GM19351 (cell line): Measurements from ENCODE around the gene BCL2A1.
"Not testable (repeated sequence)": the region's sequence is repeated elsewhere in the genome, so short reads cannot be mapped to it uniquely, and the experiment has no call there.

Source experiments
- ATAC-seq: cut with Tn5 transposase; IDR thresholded peaks from one replicate; pipeline ENCODE4 v1.9.1; 2021; ENCODE audit warnings: mild to moderate bottlenecking, moderate library complexity; ENCODE audit not compliant: unreplicated experiment

BCL2A1 gene

DNA sequence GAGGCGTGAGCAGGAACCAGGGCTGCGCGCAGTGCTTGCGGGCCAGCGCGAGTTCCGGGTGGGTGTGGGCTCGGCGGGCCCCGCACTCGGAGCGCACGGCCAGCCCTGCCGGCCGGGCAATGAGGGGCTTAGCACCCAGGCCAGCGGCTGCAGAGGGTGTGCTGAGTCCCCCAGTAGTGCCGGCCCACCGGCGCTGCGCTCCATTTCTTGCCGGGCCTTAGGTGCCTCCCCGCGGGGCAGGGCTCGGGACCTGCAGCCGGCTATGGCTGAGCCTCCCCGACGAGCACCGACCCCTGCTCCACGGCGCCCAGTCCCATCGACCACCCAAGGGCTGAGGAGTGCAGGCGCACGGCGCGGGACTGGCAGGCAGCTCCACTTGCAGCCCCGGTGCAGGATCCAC lies 44.9 kb downstream of the BCL2A1 start:
- ATAC-seq, result not testable (repeated sequence)

DNA sequence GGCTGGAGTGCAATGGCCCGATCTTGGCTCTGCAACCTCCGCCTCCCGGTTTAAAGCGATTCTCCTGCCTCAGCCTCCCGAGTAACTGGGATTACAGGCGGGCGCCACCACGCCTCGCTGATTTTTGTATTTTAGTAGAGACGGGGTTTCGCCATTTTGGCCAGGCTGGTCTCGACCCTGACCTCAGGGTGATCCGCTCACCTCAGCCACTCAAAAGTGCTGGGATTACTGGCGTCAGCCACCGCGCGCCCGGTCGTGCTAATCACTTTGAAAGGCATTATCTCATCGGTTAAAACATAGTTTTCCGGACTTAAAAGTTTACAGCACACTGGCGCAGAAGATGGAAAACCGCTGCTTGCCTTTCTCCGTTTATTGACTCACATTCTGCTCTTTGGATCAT lies 46.6 kb downstream of the BCL2A1 start:
- ATAC-seq, result no peak

- peak; percentile 95 for ATAC-seq
These were observed 47.4 kb downstream of the BCL2A1 start for GRCh38 chr15:79923515-79924169.

GRCh38 chr15:79923079-79923514 lies 47.9 kb downstream of the BCL2A1 start:
- peak; percentile 43 for ATAC-seq

DNA sequence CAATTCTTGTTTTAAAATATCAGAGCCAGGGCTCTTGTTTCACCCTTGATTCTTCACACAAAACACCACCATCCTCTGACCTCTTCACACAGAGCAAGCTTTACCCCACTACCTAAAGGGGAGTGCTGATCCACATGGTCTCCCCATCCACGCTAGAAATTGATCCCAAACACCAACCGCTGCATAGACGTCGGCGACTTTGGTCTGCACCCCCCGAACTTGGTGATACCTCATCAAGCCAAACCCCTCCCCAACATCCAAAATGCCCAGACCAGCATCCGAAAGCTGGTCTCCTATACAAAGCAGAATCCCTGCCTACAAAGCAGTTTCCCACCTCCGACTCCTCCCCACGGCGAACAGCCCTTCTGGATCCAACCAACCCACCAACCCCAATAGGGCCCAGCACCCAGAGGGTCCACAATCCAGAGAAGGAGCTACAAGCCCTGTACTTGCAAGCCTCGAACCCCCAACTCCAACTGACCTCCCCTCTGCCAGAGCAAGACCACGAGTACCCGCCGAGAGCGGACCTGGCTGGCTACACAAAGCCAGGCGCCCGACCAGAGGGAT lies 48.4 kb downstream of the BCL2A1 start:
- peak; percentile 1 for ATAC-seq

DNA sequence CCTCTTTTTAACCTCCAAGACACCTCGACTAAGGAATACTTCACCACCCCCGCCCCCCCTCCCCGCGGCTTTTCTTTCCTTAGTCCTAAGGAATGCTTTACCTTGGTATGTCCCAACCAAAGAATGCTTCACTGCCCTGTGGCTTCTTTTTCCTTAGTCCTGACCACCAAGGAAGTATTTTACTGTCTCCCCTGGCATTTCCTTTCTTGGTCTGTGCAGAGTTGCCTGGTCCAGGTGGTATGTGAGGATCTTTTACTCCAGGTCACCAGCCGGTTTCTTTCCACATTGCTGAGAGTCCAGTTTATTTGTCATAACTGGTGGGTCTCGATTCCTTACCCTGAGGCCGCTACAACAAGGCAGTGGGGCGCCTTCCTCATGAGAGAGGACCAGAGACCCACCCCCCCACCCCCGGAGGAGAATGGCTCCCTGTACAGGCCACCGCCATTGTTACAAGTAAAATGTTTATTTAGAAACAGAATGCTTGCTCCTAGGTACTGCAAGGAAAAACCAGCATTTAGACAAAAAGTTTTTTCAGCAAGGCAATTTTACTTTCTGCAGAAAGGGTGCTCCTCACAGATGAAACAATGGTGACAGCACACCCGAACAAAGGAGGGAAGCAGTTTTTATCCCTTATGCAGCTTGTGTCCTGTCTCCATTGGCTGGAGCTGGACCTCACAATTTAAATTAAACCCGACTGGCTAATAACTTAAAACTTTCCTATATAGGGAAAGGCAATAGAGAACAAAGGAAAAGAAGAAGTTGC lies 51.1 kb downstream of the BCL2A1 start:
- ATAC-seq, result no peak

DNA sequence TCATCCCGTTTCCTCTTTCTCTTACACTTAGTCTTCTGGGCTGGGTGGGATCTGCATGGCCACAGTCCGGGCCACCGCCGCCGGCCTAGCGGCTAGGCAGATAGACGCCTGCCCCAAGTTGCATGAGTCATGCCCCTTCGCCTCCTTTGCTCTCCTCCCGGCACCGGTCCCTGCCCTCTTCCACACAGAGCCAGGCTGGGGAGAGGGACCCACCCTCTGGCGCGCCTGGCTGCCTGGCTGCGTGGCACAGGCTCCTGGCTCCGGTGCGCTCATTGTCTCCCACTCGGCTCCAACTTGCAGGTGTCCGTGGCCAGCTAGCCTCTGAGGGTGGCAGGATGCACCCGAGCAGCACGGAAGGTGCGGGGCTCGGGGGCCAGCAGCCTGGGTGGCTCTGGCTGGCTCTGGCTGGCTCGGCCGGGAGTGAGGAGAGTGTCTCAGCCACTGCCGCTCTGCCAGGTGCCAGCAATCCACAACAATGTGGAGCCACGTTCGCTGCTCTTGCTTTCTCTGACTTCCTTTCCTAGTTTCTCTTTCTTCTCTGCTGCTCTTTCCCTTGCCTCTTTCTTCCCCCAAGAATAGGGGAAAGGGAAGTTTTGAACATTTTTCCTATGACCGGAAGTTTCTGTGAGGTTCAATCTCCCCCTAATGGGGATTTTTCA lies 51.8 kb downstream of the BCL2A1 start:
- no peak for ATAC-seq

- ATAC-seq, result no peak
These were observed 52.7 kb downstream of the BCL2A1 start for GRCh38 chr15:79918278-79918677.

- no peak for ATAC-seq
These were observed 54.4 kb downstream of the BCL2A1 start for GRCh38 chr15:79916502-79917132.

- not testable (repeated sequence) for ATAC-seq
These were observed 55.1 kb downstream of the BCL2A1 start for GRCh38 chr15:79915776-79916501.

GRCh38 chr15:79914728-79915127 lies 56.3 kb downstream of the BCL2A1 start:
- no peak for ATAC-seq
